ENCODE data around the gene FBLL1. TPM values are rescaled to one million over a fixed set of nuclear protein-coding genes. Genes with fewer than 3 reads are reported as not detected.

The FBLL1 gene
- polyA plus RNA-seq, 1 of the 3 experiments (the other 2 are of a cell fraction) = 4.4 TPM

DNA sequence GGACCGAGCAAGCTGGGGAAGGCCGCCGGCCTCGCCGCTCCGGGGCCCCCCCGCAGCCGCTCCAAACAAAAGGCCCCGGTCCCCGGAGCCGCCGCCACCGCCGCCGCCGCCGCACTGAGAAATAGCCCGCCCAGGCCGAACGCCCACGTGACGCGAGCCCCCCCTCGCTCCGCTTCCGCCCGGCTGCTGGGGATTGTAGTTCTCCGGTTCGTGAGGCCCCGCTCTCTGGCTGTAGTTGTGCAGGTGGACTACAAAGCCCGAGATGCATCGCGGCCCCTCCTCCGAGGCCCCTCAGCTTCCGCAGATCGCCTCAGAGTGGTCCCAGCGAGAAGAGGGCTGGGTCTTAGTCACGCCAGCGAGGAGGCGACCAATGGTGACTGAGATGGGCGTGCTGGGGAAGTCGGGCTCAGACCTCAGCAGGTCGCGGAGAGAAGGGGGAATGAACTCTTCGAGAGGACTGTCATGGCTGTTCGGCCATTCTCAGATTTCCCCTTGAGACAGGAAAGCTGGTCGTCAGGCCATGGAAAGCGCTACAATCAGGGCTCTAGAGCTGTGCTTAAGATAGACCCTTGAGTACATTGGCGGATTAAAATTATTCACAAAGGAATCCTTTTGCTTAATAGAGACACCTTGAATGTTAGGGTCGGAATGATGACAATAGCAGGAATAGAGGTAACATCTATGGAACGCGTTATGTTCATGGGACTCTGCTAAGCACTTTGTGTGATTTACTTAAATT lies 50.6 kb downstream of the FBLL1 start:
- H3K9ac ChIP-seq = peak overlapping the region; percentile 96
- H4K20me1 ChIP-seq (ENCODE audit: insufficient read depth) = peaks cover 41% of the 10 kb centered on the region
- no peaks in the 10 kb centered on the region for H3K9me2 ChIP-seq
- 5% methylated on average over 38 of the region's 52 CpGs for WGBS (ENCODE audit: low lambda C conversion rate)
- no peaks in the 10 kb centered on the region for H3F3A ChIP-seq (replicated peaks; ENCODE audit: insufficient read depth)
- H3K79me2 ChIP-seq (ENCODE audit: insufficient read depth) = peaks cover 45% of the 10 kb centered on the region
- no peaks in the 10 kb centered on the region for H3K27me3 ChIP-seq (ENCODE audit: insufficient read depth)
- POLR2A ChIA-PET = interaction anchor here (0.6 to 1.8 kb wide), 14 partner anchors 9 to 306 kb away, joined by 3 to 9 read pairs (median 4); partner anchors contain the start of gene RARS1
- peak overlapping the region; percentile 92 to 97 for H3K27ac ChIP-seq (ENCODE audit: low read depth in 2 of 2, low read length in 1 of 2)
- peaks cover 0 to 14% of the 10 kb centered on the region in 2 experiments for H3K36me3 ChIP-seq (replicated peaks in 1 of 2; ENCODE audit: control insufficient read depth in 1 of 2, insufficient read depth in 2 of 2, low read length in 1 of 2)
- no peaks in the 10 kb centered on the region for H3K9me3 ChIP-seq
- peak overlapping the region; percentile 78 for H3K4me2 ChIP-seq
- peaks cover 5 to 14% of the 10 kb centered on the region in 2 experiments; a peak in 3 of 4 replicates for H3K4me1 ChIP-seq (ENCODE audit: control insufficient read depth in 1 of 2, insufficient read depth in 2 of 2, low read depth in 1 of 2, low read length in 1 of 2)
- CTCF ChIA-PET = interaction anchor here (0.9 to 1.2 kb wide), 2 partner anchors 40 to 46 kb away, joined by 3 read pairs; no protein-coding TSS in a partner anchor
- DNase-seq = peak; percentile 96
- peak overlapping the region; percentile 87 for H2AFZ ChIP-seq (ENCODE audit: low read depth)
- peak overlapping the region; percentile 82 to 99 for H3K4me3 ChIP-seq (ENCODE audit: low read depth in 2 of 2, low read length in 1 of 2)
- TF ChIP-seq EP300 (IDR thresholded peaks at IDR 0.05; ENCODE audit: borderline replicate concordance in 1 of 2, low read depth in 1 of 2, low read length in 1 of 2) (no peak), RXRA (IDR thresholded peaks at IDR 0.05; ENCODE audit: borderline replicate concordance, low read depth) (no peak), RFX5 (IDR thresholded peaks at IDR 0.05; ENCODE audit: low read length) (0 out of 2 replicates have a peak, but pooled peaks have one; percentile 63), RAD21 (IDR thresholded peaks at IDR 0.05; ENCODE audit: low read length) (no peak), GABPA (IDR thresholded peaks at IDR 0.05; ENCODE audit: low read depth) (peak; percentile 88), MXI1 (IDR thresholded peaks at IDR 0.05; ENCODE audit: low read depth, low read length) (no peak; the same call in 1 of the 2 replicates), POLR2AphosphoS5 (IDR thresholded peaks at IDR 0.05; ENCODE audit: low read depth, low read length) (peak; percentile 99), SIN3A (IDR thresholded peaks at IDR 0.05; ENCODE audit: borderline replicate concordance, low read depth, low read length) (no peak), YY1 (IDR thresholded peaks at IDR 0.05; ENCODE audit: low read depth) (peak; percentile 80; the same call in 1 of the 2 replicates), RCOR1 (IDR thresholded peaks at IDR 0.05; ENCODE audit: low read length) (peak; percentile 28; the same call in 1 of the 2 replicates), FOXM1 (IDR thresholded peaks at IDR 0.05; ENCODE audit: low read depth) (no peak), JUND (IDR thresholded peaks at IDR 0.05) (no peak), TAF1 (IDR thresholded peaks at IDR 0.05; ENCODE audit: borderline replicate concordance, low read depth, low read length) (peak; percentile 85), MEF2A (IDR thresholded peaks at IDR 0.05; ENCODE audit: borderline replicate concordance, low read depth) (no peak), SMC3 (IDR thresholded peaks at IDR 0.05; ENCODE audit: low read depth, low read length) (no peak), ZBTB33 (IDR thresholded peaks at IDR 0.05; ENCODE audit: borderline replicate concordance, low read depth) (peak; percentile 51), FOXJ3 (CRISPR knock-in tag; IDR thresholded peaks at IDR 0.05) (no peak), IRF3 (IDR thresholded peaks at IDR 0.05; ENCODE audit: low read depth, low read length) (no peak), TCF12 (IDR thresholded peaks at IDR 0.05) (peak; percentile 30; the same call in 1 of the 2 replicates), CTCF (IDR thresholded peaks at IDR 0.05) (no peak)
- TF ChIP-seq, protein P1, sequence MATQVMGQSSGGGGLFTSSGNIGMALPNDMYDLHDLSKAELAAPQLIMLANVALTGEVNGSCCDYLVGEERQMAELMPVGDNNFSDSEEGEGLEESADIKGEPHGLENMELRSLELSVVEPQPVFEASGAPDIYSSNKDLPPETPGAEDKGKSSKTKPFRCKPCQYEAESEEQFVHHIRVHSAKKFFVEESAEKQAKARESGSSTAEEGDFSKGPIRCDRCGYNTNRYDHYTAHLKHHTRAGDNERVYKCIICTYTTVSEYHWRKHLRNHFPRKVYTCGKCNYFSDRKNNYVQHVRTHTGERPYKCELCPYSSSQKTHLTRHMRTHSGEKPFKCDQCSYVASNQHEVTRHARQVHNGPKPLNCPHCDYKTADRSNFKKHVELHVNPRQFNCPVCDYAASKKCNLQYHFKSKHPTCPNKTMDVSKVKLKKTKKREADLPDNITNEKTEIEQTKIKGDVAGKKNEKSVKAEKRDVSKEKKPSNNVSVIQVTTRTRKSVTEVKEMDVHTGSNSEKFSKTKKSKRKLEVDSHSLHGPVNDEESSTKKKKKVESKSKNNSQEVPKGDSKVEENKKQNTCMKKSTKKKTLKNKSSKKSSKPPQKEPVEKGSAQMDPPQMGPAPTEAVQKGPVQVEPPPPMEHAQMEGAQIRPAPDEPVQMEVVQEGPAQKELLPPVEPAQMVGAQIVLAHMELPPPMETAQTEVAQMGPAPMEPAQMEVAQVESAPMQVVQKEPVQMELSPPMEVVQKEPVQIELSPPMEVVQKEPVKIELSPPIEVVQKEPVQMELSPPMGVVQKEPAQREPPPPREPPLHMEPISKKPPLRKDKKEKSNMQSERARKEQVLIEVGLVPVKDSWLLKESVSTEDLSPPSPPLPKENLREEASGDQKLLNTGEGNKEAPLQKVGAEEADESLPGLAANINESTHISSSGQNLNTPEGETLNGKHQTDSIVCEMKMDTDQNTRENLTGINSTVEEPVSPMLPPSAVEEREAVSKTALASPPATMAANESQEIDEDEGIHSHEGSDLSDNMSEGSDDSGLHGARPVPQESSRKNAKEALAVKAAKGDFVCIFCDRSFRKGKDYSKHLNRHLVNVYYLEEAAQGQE (IDR thresholded peaks at IDR 0.05; ENCODE audit: low read depth, low read length) = no peak
- TF ChIP-seq, protein P2, sequence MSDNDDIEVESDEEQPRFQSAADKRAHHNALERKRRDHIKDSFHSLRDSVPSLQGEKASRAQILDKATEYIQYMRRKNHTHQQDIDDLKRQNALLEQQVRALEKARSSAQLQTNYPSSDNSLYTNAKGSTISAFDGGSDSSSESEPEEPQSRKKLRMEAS (IDR thresholded peaks at IDR 0.05; ENCODE audit: low read depth) = peak; percentile 12; the same call in 1 of the 2 replicates
- TF ChIP-seq, protein P3, sequence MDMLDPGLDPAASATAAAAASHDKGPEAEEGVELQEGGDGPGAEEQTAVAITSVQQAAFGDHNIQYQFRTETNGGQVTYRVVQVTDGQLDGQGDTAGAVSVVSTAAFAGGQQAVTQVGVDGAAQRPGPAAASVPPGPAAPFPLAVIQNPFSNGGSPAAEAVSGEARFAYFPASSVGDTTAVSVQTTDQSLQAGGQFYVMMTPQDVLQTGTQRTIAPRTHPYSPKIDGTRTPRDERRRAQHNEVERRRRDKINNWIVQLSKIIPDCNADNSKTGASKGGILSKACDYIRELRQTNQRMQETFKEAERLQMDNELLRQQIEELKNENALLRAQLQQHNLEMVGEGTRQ (IDR thresholded peaks at IDR 0.05; ENCODE audit: borderline replicate concordance, low read depth, low read length) = peak; percentile 88

Data from SK-N-SH (cell line).